NCI-H1694 (cell line): ENCODE results near the gene STON2.

Source experiments
- DNase-seq: peaks from one replicate; lab custom pipeline; 2025; lab: John Stamatoyannopoulos, UW

The STON2 gene

GRCh38 chr14:81331229-81332021, 68.7 kb downstream of the STON2 start:
- DNase-seq = no peak

- DNase-seq = no peak
Observed at GRCh38 chr14:81330619-81331122, 69.5 kb downstream of the STON2 start.

GRCh38 chr14:81329640-81330381, 70.3 kb downstream of the STON2 start:
- DNase-seq = no peak

- no peak for DNase-seq
Observed at GRCh38 chr14:81326451-81326850, 73.7 kb downstream of the STON2 start.

- no peak for DNase-seq
Observed at GRCh38 chr14:81324011-81324410, 76.1 kb downstream of the STON2 start.

- DNase-seq = no peak
Observed at GRCh38 chr14:81323093-81323492, 77.0 kb downstream of the STON2 start.

- no peak for DNase-seq
Observed at GRCh38 chr14:81319946-81320345, 80.2 kb downstream of the STON2 start.

- DNase-seq = no peak
Observed at GRCh38 chr14:81319314-81319713, 80.8 kb downstream of the STON2 start.

GRCh38 chr14:81315341-81315740, 84.8 kb downstream of the STON2 start:
- no peak for DNase-seq

- DNase-seq = no peak
Observed at GRCh38 chr14:81314443-81315175, 85.5 kb downstream of the STON2 start.

GRCh38 chr14:81313775-81314429, 86.2 kb downstream of the STON2 start:
- DNase-seq = no peak

- DNase-seq = no peak
Observed at GRCh38 chr14:81313200-81313599, 86.9 kb downstream of the STON2 start.

- DNase-seq = no peak
Observed at GRCh38 chr14:81312289-81312876, 87.7 kb downstream of the STON2 start.

GRCh38 chr14:81311778-81312177, 88.3 kb downstream of the STON2 start:
- DNase-seq = peak; percentile 84

GRCh38 chr14:81311141-81311540, 89.0 kb downstream of the STON2 start:
- peak; percentile 85 for DNase-seq

GRCh38 chr14:81310606-81311005, 89.5 kb downstream of the STON2 start:
- DNase-seq = no peak

- DNase-seq = no peak
Observed at GRCh38 chr14:81309511-81309910, 90.6 kb downstream of the STON2 start.

GRCh38 chr14:81305743-81306142, 94.4 kb downstream of the STON2 start:
- DNase-seq = no peak

GRCh38 chr14:81305065-81305464, 95.1 kb downstream of the STON2 start:
- DNase-seq = no peak

GRCh38 chr14:81303258-81303935, 96.7 kb downstream of the STON2 start:
- DNase-seq = no peak

GRCh38 chr14:81302638-81303037, 97.5 kb downstream of the STON2 start:
- DNase-seq = peak; percentile 34
